HepG2 (cell line): ENCODE data around the gene TAS2R30.

Experiments used
- MYNN ChIP-seq: sonication (generic); formaldehyde crosslinking; IDR thresholded peaks from 2 replicates; pipeline ENCODE4 v1.4.0; 2020; ENCODE audit warnings: mild to moderate bottlenecking, low read depth, missing genetic modification reagents
- PCBP1 ChIP-seq: fragments of 200-400 bp; formaldehyde crosslinking; IDR thresholded peaks from 2 replicates; pipeline ENCODE4 v1.6.1; 2017; ENCODE audit warnings: mild to moderate bottlenecking, low read depth, low read length, borderline replicate concordance
- PPARG ChIP-seq: conservative IDR thresholded peaks from 2 replicates; pipeline ENCODE4 v1.6.1; 2016; ENCODE audit warnings: missing biosample characterization, missing genetic modification reagents
- RBFOX2 ChIP-seq: fragments of 200-400 bp; formaldehyde crosslinking; IDR thresholded peaks from 2 replicates; pipeline ENCODE4 v1.6.1; 2017; ENCODE audit warnings: low read depth, mild to moderate bottlenecking, low read length
- RFX5 ChIP-seq: IDR thresholded peaks from 2 replicates; pipeline ENCODE4 v1.6.1; 2011; ENCODE audit warnings: low read depth, low read length, improper control_type of control experiment
- ZBTB3 ChIP-seq: sonication (generic); formaldehyde crosslinking; IDR thresholded peaks from 2 replicates; pipeline ENCODE4 v1.4.0; 2020; ENCODE audit warnings: low read depth, mild to moderate bottlenecking, moderate library complexity, missing genetic modification reagents, borderline replicate concordance
- TF ChIP-seq, protein P1 (sequence below): sonication (generic); formaldehyde crosslinking; IDR thresholded peaks from 2 replicates; pipeline ENCODE4 v1.4.0; 2020; ENCODE audit warnings: missing genetic modification reagents
- TF ChIP-seq, protein P2 (sequence below): IDR thresholded peaks from 2 replicates; pipeline ENCODE4 v1.6.1; 2012; ENCODE audit warnings: inconsistent platforms

DNA sequence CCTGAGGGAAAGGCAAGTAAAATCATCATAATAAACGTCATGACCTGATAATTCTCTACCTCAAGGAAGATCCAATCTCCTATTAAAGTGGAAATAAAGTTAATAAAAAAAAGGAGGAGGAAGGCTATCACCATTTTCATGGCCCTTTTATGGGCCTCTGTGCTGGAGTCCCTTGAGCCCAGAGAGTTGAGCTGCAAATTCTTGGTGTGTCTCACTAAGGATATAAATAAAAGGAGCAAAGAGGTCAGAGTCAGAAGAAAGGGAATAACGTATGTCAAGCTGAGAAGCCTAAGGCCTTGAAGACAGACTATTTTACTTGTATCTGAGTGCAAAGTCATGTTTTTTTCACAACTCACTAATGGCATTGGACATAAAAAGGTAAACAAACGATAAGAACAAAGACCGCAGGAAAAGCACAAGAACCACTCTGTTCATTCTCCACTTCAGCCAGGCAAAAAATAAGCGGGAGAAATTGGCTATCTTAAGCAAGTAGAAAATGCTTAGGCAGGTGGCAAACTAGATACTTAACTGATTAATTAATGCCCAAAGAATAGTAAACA, 24.5 kb upstream of the TAS2R30 start:
- TF ChIP-seq PCBP1 (no peak), RFX5 (no peak), RBFOX2 (no peak), ZBTB3 (CRISPR knock-in tag) (no peak), PPARG (no peak), MYNN (CRISPR knock-in tag) (no peak)
- TF ChIP-seq, protein P1, sequence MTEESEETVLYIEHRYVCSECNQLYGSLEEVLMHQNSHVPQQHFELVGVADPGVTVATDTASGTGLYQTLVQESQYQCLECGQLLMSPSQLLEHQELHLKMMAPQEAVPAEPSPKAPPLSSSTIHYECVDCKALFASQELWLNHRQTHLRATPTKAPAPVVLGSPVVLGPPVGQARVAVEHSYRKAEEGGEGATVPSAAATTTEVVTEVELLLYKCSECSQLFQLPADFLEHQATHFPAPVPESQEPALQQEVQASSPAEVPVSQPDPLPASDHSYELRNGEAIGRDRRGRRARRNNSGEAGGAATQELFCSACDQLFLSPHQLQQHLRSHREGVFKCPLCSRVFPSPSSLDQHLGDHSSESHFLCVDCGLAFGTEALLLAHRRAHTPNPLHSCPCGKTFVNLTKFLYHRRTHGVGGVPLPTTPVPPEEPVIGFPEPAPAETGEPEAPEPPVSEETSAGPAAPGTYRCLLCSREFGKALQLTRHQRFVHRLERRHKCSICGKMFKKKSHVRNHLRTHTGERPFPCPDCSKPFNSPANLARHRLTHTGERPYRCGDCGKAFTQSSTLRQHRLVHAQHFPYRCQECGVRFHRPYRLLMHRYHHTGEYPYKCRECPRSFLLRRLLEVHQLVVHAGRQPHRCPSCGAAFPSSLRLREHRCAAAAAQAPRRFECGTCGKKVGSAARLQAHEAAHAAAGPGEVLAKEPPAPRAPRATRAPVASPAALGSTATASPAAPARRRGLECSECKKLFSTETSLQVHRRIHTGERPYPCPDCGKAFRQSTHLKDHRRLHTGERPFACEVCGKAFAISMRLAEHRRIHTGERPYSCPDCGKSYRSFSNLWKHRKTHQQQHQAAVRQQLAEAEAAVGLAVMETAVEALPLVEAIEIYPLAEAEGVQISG (CRISPR knock-in tag), result no peak
- TF ChIP-seq, protein P2, sequence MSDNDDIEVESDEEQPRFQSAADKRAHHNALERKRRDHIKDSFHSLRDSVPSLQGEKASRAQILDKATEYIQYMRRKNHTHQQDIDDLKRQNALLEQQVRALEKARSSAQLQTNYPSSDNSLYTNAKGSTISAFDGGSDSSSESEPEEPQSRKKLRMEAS, result no peak
